GM21515 (cell line): Measurements from ENCODE around the gene NR4A3.
"Not testable (repeated sequence)": the region's sequence is repeated elsewhere in the genome, so short reads cannot be mapped to it uniquely, and the experiment has no call there.

Experiments
- ATAC-seq: cut with Tn5 transposase; IDR thresholded peaks from one replicate; pipeline ENCODE4 v1.9.1; 2021; ENCODE audit not compliant: unreplicated experiment

The NR4A3 gene

DNA sequence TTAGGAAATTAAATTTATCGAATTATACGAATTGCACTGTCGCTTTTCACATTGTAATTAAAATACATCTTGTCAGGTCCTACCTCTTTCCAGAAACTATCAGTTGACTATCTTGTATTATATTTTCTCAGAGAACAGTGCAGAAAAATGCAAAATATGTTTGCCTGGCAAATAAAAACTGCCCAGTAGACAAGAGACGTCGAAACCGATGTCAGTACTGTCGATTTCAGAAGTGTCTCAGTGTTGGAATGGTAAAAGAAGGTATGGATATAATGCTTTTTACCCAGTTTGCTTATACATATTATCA lies 10.8 kb downstream of the NR4A3 start:
- ATAC-seq, result no peak

DNA sequence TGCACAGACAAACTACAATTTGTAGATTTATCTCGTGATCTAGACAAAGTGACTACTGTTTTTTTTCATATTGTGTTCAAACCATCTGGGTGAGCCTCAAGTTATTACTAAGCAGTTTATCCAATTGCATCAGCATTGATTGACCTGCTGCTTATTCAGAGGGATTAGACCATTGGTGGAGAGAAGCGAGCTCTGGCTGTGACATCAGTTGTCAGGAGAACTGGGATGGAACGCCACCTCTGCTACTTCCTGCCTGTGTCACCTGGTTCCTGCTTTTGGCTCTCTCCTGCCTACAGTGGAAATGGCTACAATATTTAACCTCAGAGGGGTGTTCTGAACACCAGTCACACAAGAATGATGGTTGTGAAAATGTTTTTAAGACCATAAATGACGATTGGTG lies 12.1 kb downstream of the NR4A3 start:
- no peak for ATAC-seq

DNA sequence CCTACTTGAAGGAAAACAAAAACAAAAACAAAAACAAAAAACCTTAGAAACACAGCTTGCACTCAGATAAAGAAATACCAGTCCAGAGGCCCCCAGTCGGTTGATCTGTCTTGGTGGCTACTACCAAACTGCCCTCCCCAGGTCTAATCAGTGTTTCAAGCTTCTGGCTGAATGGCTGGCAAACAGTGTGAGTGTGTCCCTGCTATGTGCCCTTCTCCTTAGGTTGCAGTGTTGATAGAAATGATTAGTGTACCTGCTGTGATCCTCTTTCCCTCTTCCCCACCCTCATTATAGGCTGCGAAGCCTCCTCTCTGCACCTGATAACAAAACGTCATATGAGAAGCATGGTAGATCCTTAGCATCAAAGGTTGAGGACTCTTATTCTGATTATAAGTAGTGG lies 12.8 kb downstream of the NR4A3 start:
- no peak for ATAC-seq

DNA sequence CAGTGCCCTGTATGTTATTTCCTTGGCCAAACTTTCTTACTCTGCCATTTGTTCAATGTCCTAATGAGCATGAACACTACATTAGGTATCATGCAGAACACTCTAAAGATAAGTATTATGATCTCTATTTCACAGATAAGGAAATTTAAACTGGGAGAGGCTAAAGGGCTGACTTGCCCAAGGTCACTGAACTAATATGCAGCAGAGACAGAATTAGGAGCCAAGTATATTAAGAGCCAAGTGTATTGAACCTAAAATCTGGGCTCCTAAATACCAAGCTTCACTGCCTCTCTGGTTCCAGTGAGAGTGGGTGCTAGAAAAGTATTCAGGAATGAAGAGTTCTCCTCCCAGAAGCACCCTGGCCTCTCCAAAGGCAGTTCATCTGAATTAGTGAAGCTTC lies 13.5 kb downstream of the NR4A3 start:
- ATAC-seq, result no peak

DNA sequence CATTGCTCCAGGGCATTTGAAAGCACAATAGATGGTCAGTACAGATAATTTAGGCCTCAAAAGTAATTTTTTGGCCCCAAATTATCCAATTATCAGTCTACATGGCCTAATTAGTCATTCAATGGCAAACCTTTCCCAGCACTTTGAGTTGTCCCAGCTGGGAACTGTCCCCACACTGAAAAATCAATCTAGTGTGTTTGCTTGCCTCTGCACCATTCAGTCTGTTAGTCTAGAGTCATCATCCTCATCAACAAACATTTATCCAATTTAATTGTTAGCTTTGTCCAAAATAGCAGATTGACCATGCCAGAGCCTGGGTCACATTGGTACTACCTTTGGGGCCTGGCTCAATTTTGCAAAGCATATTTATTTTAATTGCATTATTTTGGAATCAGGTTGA lies 13.9 kb downstream of the NR4A3 start:
- ATAC-seq, result no peak

DNA sequence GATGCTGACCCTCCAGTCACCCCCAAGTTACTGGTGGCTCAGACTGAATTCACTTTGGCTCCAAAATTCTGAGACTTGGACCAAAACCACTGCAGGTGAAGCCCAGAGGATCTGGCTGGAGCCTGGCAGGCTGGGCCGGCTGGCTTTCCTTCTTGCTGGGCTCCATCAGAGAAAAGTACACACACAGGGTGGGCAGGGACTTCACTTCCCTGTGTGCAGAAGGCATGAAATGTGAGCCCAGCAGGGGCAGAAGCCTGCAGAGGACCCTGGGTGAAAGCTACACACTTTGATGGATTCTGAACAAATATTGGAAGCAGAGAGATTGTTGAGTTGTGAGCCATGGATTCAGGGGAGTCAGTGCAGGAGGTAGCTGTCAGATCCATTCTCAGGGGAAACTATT lies 18.4 kb downstream of the NR4A3 start:
- no peak for ATAC-seq

DNA sequence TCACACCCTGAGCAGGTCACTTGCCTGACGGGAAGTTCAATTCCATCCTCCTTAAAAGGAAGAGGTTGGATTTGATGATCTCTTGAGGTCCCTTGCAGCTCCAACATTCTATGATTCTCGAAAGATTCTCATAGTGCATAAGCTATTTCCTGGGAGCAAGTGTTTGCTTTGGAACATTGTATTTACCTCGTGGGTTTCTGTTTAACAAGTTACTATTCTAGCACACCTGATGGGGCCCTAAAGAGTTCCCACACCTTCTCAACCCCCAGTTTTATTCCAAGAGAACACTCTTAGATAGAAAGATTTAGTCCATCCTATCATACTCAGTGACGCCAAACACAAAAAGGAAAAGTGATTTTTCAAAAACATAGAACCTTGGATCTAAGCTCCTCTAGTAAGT lies 23.4 kb downstream of the NR4A3 start:
- ATAC-seq, result no peak

DNA sequence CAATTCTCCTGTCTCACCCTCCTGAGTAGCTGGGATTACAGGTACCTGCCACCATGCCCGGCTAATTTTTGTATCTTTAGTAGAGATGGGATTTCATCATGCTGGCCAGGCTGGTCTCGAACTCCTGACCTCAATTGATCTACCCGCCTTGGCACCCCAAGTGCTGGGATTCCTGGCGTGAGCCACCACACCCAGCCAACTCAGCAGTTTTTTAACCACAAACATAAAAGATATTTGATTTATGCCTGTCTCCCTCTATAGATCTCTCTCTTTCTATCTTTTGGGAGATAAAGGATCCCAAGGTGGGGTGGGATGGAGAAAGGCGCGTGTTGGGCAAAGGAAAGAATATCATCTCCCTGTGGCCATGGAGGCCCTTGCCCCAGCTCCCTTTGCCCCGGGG lies 26.8 kb downstream of the NR4A3 start:
- no peak for ATAC-seq

DNA sequence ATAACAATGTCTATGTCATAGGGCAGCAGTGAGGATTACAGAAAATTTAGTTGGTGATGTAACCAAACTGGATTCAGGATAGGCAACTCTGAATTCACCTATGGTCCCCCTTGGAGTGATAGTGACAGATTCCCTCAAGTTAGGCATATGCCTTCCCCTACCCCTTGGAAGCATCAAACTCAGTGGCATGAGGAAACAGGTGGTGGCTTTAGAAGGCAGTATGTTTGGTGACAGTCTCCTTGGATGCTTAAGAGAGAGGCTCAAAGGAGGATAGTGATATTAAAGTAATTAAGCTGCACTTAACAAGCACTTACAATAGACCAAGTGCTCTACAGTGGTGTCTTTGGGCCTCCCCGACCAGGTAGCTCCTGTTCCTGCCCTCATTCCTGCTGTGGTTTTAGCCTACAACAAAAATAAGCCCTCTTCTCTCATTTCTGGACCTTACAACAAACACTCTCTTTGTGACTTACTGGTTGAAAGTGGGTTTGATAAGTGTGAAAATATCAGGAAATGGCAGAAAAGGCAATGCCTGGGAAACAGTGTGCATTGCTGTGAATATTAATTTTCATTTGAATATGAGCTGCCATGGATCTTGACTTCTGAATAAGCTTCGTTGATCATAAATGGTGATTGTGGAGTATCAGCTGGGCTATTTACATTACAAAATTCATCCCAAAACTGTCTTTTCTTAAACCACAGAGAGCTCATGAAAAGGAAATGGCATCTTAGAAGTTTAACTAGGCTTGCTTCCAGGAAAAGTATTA lies 29.2 kb downstream of the NR4A3 start:
- peak; percentile 21 for ATAC-seq

DNA sequence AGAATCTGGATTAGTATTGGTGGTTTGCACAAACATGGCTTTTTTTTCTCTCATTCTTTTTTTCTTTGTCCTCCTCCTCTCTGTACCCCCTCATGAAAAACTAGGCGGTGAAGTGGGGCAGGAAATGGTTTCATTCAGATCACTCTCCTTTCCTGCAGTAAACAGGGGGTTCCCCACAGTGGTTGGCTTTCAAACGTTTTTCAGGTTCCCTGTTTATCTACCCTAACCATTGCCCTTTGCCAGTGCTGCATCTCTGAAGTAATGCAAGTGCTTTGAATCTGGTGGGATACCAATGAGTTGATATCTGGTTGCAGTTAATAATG lies 29.8 kb downstream of the NR4A3 start:
- ATAC-seq, result peak; percentile 95

DNA sequence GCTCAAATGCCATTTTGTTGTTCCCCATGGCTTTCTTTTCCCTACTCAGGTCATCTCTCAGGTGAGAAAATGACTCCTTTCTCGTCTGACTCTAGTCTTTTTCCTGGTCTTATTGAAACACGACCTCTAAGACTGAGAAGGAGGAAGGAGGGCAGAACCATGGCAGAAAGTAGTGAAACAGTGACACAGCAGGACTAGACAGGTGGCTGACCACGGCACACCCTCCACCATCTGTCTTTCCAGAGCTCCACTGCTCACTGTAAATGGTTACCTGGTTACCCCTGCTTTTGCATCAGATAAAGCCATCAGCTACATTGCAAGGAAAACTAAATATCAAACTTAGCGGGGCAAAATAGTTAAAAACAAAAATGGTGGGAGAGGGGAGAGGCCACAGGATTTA lies 30.9 kb downstream of the NR4A3 start:
- ATAC-seq, result peak; percentile 58

DNA sequence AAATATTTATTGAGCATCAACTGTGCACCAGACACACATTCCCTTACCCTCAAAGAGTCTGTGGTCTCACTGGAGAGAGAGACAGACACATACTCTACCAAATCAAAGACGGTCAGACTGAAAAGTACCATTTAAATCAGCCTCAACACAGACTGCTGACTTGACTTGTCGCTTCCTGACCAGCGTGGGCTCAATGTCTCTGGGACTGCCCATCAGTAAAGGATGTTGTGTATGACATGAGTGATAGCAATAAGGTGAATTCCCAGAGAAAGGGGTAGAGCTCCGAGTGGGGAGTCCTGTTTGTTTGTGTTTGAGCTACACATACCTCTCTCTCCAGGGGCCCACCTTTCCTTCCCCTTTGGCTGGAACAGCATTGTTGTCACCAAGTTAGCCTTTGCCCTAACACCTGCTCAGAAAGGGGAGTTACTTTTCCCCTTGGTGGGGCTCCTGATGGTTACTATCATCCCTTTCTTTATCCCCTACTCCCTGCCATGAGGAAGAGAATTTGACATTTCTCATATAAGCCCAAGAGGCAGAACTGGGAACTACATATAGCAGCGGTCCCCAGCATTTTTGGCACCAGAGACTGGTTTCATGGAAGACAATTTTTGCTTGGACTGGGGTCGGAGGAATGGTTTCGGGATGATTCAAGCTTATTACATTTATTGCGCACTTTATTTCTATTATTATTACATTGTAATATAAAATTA lies 33.9 kb downstream of the NR4A3 start:
- no peak for ATAC-seq

DNA sequence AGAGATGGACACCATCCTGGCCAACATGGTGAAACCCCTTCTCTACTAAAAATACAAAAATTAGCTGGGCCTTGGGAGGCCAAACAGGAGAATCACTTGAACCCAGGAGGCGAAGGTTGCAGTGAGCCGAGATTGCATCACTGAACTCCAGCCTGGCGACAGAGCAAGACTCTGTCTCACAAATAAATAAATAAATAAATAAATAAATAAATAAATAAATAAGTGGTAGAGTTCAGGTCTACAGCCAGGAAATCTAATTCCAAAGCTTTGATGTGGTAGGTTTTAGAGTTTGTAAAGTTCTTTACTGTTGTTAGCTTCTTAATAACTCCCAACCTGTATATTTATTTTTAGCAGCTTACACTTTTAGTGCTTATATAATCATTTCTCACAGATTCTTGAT lies 35.9 kb downstream of the NR4A3 start:
- ATAC-seq, result not testable (repeated sequence)

DNA sequence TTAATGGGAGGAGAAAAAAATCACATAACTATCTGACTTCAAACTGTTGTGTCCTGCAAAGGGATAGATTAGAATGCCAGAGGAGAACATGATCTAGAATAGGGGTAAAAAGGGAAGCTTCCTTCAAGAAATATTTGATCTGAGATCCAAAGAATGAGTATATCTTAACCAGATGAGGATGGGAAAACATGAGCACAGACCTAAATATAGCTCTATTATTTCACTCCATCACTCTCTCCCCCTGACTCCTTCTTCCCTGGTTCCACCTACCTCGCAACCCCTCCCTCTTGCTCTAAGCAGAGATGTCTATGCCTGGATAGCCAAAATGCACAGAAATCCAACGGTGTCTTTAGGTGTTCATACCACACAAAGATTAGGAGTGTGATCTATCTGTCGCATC lies 36.4 kb downstream of the NR4A3 start:
- no peak for ATAC-seq

DNA sequence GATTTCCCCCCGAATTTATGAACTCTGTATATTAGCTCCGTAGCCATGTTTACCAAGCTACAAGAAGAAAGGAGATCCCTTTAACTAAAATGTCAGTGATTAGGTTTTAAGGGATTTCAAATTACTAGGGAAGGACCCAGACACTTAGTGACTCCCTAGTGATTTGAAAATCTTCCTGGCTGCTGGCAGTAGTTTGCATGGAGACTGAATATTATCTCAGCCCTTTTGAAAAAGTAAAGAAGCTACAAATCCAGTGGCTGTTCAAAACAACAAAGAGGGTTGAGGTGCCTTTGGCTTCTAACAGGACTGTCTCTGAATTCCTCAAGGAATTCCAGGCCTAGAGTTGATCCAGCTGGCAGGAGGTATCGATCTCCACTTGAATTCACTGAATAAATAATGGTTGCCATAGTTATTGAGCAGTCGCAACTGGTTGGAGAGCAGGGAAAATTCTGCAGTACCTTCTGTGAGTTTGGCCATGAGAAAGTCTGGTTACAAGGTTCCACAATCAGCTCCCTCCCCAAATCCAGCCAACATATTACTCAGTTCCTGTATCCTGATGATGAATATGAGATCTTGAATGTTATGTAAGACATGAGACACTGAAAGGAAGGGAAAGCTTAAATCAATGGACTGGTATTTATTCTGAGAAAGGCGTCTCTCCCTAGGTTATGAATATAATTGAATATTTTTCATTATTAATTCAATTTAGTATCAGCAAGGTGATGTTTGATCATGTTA lies 37.7 kb downstream of the NR4A3 start:
- ATAC-seq, result no peak

DNA sequence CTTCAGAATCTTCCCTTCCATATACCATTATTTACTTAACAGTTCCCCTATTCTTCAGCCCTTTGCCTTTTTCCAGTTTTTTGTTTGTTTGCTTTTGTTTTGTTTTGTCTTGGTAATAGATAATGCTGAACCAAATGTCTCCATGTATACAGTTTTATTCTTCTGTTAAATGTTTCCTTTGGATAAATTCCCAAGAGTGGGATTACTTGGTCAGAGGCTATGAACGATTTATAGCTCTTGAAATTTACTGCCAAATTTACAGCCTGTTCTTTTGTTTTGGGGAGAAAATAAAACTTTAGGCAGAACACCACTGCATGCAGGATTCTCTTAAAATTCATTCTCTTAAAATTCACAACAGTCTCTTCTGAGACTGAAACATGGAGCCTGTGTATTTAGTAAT lies 38.6 kb downstream of the NR4A3 start:
- no peak for ATAC-seq

DNA sequence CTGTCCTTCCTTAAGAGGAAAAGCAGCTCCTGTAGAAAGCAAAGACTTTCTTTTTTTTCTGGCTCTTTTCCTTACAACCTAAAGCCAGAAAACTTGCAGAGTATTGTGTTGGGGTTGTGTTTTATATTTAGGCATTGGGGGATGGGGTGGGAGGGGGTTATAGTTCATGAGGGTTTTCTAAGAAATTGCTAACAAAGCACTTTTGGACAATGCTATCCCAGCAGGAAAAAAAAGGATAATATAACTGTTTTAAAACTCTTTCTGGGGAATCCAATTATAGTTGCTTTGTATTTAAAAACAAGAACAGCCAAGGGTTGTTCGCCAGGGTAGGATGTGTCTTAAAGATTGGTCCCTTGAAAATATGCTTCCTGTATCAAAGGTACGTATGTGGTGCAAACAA lies 42.3 kb downstream of the NR4A3 start:
- no peak for ATAC-seq

DNA sequence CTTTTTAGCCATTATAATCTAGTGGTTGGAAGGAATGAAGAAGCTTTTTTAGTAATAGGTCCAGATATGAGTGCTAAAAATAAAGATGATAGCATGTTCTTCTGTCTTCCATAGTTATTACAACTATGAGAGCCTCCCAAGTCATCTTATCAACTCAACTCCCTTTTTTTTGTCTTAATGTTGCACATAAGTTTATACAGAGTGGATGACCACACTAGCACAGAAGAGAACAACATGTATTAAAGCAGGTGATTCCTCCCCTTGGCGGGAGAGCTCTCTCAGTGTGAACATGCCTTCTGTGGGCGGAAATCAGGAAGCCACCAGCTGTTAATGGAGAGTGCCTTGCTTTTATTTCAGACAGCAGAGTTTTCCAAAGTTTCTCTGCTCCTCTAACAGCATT lies 44.7 kb downstream of the NR4A3 start:
- no peak for ATAC-seq

DNA sequence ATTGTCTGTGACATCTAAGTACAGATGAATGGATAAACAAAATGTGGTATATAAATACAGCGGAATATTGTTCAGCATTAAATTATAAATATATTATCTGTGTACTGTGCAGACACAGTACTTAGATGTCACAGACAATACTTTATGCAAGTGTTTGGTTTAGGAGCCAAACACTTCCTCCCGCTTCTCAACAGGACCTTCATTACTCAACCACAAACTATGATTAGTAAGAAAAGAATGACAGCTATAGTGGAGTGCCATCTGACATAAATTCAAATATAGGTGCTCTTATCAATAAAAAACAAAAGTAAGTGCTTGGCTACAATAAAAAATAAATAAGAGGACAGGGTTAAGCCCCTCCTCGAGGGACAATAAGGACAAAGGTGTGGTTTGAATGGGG lies 45.9 kb downstream of the NR4A3 start:
- ATAC-seq, result no peak

DNA sequence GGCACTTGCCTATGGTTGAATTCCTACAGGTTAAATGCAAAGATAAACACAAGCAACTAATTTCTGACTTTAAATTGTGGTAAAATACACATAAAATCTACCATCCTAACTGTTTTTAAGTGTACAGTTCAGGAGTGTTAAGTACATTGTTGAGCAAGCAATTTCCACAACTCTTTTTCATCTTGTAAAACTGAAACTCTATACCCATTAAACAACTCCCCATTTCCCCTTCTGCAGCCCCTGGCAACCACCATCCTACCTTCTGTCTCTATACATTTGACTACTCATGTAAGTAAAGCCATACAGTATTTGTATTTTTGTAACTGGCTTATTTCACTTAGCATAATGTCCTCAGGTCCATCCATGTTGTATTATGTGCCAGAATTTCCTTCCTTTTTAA lies 46.3 kb downstream of the NR4A3 start:
- ATAC-seq, result no peak

DNA sequence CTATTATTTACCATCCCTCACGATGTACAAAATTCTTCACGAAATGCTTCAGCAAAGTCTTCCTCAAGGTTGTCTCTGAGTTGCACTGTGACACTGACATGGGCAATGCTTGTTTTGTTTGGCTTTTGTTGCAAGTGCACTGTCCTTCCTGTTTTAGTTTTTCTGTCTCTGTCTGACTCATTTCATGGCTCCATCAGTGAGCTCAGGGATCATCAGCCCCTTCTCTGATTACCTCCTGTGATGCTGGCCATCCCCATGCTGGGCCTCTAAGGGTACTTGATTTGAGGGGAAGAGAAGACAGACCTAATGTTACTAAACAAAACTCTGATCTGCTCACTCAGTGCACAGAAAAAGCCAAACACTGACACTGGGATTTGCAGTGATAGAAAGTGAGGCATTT lies 47.2 kb downstream of the NR4A3 start:
- ATAC-seq, result peak; percentile 85

DNA sequence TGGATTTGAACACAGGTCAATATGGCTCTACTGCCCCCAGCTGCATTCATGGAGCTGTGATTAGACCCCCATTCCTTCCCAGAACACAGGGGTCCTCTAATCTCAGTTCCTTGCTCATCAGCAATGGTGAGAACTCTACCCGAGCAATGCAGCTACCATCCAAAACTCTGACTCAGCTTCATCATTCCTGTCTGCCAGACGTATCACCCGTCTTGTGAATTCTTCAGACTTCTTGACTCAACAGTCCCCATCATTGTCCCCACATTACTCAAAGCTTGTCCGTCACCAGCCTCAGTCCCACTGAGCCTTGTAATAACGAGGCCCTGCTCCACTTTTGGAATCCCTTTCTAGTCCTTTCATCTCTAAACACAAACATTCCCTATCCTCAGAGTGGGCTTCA lies 48.4 kb downstream of the NR4A3 start:
- ATAC-seq, result no peak
